HCT116 (cell line): Measurements from ENCODE around the gene INSRR. TPM values are rescaled to one million over a fixed set of nuclear protein-coding genes. Genes with fewer than 3 reads are reported as not detected.

Source experiments
- ATAC-seq: fragments of 200-7000 bp; cut with Tn5 transposase; 2 replicates; pipeline ENCODE4 v1.9.1; 2020; ENCODE audit warnings: mild to moderate bottlenecking, moderate library complexity
- BruUV-seq: library from RNA; stranded (reverse); fragments of 400-500 nt; replicated peaks from 2 replicates; lab custom pipeline; 2021; lab: Mats Ljungman, UMichigan
- CTCF ChIA-PET: fragments of 300-600 bp; sonication (Branson Sonifier 250); formaldehyde crosslinking; loops from one replicate; lab custom pipeline; 2021; ENCODE audit warnings: antibody characterized with exemption; lab: Charles Lee
- POLR2A ChIA-PET: fragments of 300-600, 350-600 bp; sonication (Branson Sonifier 250); formaldehyde crosslinking; loops from one replicate; lab custom pipeline; 2021; ENCODE audit warnings: antibody characterized with exemption; lab: Charles Lee
- RAD21 ChIA-PET, 2 experiments: fragments of 300-600 bp; sonication (Branson Sonifier 250); formaldehyde crosslinking; loops; one replicate each; lab custom pipeline; 2023; ENCODE audit warnings: low total read pairs in 2 of 2; ENCODE audit not compliant: uncharacterized antibody in 2 of 2, unreplicated experiment in 2 of 2, low non-redundant PET in 1 of 2; lab: Charles Lee
- DNase-seq: peaks from one replicate; pipeline ENCODE4 v3.0.0-alpha.2; 2010; ENCODE audit warnings: low read depth, low spot score
- H2AFZ ChIP-seq: fragments of 200-600 bp; shearing (Covaris generic), sonication (generic); 2 replicates; pipeline ENCODE4 v1.6.1; 2017; ENCODE audit warnings: low read depth, mixed run types, mixed read lengths, antibody characterized with exemption, low read length; ENCODE audit not compliant: poor library complexity, severe bottlenecking
- H3K27ac ChIP-seq: 2 replicates; pipeline ENCODE4 v1.5.1; 2012; ENCODE audit warnings: low read depth, low read length
- H3K27me3 ChIP-seq: fragments of 200-600 bp; sonication (generic); 2 replicates; pipeline ENCODE4 v1.6.1; 2016; ENCODE audit warnings: mixed run types, low read length, mixed read lengths; ENCODE audit not compliant: insufficient read depth
- H3K36me3 ChIP-seq, 2 experiments: fragments of 200-500 bp in 1 of 2; fragments of 200-600 bp in 1 of 2; sonication (Bioruptor generic) in 1 of 2; sonication (generic) in 1 of 2; 2 replicates each; pipeline versions ENCODE4 v1.5.1 to v1.6.1; 2014 to 2016; ENCODE audit warnings: low read length in 2 of 2, inconsistent platforms in 1 of 2, mixed read lengths in 1 of 2, mixed run types in 1 of 2; ENCODE audit not compliant: insufficient read depth in 2 of 2, control insufficient read depth in 1 of 2
- H3K4me1 ChIP-seq, 2 experiments: fragments of 200-600 bp in 1 of 2; sonication (generic) in 1 of 2; 2 replicates each; pipeline versions ENCODE4 v1.5.1 to v1.6.1; 2012 to 2017; ENCODE audit warnings: low read length in 2 of 2, inconsistent platforms in 1 of 2, mild to moderate bottlenecking in 1 of 2, mixed read lengths in 1 of 2, mixed run types in 1 of 2, moderate library complexity in 1 of 2; ENCODE audit not compliant: insufficient read depth in 2 of 2, control insufficient read depth in 1 of 2
- H3K4me2 ChIP-seq: fragments of 200-600 bp; sonication (generic); 2 replicates; pipeline ENCODE4 v1.6.1; 2017; ENCODE audit warnings: mixed run types, low read length, mixed read lengths
- H3K4me3 ChIP-seq, 2 experiments: fragments of 200-600 bp in 1 of 2; sonication (generic) in 1 of 2; replicated peaks in 1 of 2; 2 replicates each; pipeline ENCODE4 v1.5.1; 2011 to 2016; ENCODE audit warnings: low read length in 2 of 2, control low read depth in 1 of 2, low read depth in 1 of 2, mild to moderate bottlenecking in 1 of 2, mixed read lengths in 1 of 2, mixed run types in 1 of 2
- H3K79me2 ChIP-seq: fragments of 200-600 bp; sonication (generic); 2 replicates; pipeline ENCODE4 v1.6.1; 2017; ENCODE audit warnings: mild to moderate bottlenecking, mixed run types, low read length, moderate library complexity, mixed read lengths; ENCODE audit not compliant: insufficient read depth
- H3K9ac ChIP-seq: fragments of 200-600 bp; sonication (generic); 2 replicates; pipeline ENCODE4 v1.6.1; 2016; ENCODE audit warnings: low read length, mixed read lengths
- H3K9me2 ChIP-seq: fragments of 200-600 bp; sonication (generic), shearing (Covaris generic); 2 replicates; pipeline ENCODE4 v1.6.1; 2017; ENCODE audit warnings: mixed run types, mild to moderate bottlenecking, moderate library complexity; ENCODE audit not compliant: insufficient read depth
- H3K9me3 ChIP-seq, 2 experiments: fragments of 200-500 bp in 1 of 2; fragments of 200-600 bp in 1 of 2; sonication (Bioruptor generic) in 1 of 2; sonication (generic) in 1 of 2; 2 replicates each; pipeline ENCODE4 v1.6.1; 2014 to 2017; ENCODE audit warnings: low read length in 2 of 2, mixed read lengths in 2 of 2, inconsistent platforms in 1 of 2, low read depth in 1 of 2, mild to moderate bottlenecking in 1 of 2, mixed run types in 1 of 2, moderate library complexity in 1 of 2; ENCODE audit not compliant: control insufficient read depth in 1 of 2, insufficient read depth in 1 of 2
- H4K20me1 ChIP-seq: fragments of 200-600 bp; sonication (generic), shearing (Covaris generic); 2 replicates; pipeline ENCODE4 v1.6.1; 2017; ENCODE audit warnings: mixed run types, mild to moderate bottlenecking, moderate library complexity; ENCODE audit not compliant: insufficient read depth
- SP1 ChIP-seq: IDR thresholded peaks from 2 replicates; pipeline ENCODE4 v1.6.1; 2012; ENCODE audit warnings: low read depth
- intact Hi-C: fragments of 100-400 bp; cut with micrococcal nuclease; formaldehyde crosslinking; loops from 2 replicates; pipeline ENCODE4 v1.10.0; 2022
- total RNA-seq: library from RNA; stranded (reverse); gene quantifications from one replicate; pipeline ENCODE4 v1.2.1, GENCODE V29; 2021; ENCODE audit not compliant: unreplicated experiment
- TF ChIP-seq, protein P1 (sequence below), 3 experiments: fragments of 200-600 bp in 1 of 3; sonication (generic) in 1 of 3; IDR thresholded peaks in 2 of 3; conservative IDR thresholded peaks in 1 of 3; 2 replicates each; pipeline ENCODE4 v1.5.1; 2012 to 2017; ENCODE audit warnings: low read depth in 2 of 3, low read length in 2 of 3, antibody characterized with exemption in 1 of 3, borderline replicate concordance in 1 of 3, control low read depth in 1 of 3, mild to moderate bottlenecking in 1 of 3, mixed read lengths in 1 of 3, mixed run types in 1 of 3, moderate library complexity in 1 of 3; ENCODE audit not compliant: insufficient read depth in 1 of 3
- TF ChIP-seq, protein P2 (sequence below): IDR thresholded peaks from 2 replicates; pipeline ENCODE4 v1.6.1; 2011; ENCODE audit warnings: mild to moderate bottlenecking, low read length, moderate library complexity; ENCODE audit not compliant: insufficient replicate concordance; ENCODE audit errors: extremely low read depth

INSRR gene
- total RNA-seq, 1 experiment from 2014 or later: not detected

DNA sequence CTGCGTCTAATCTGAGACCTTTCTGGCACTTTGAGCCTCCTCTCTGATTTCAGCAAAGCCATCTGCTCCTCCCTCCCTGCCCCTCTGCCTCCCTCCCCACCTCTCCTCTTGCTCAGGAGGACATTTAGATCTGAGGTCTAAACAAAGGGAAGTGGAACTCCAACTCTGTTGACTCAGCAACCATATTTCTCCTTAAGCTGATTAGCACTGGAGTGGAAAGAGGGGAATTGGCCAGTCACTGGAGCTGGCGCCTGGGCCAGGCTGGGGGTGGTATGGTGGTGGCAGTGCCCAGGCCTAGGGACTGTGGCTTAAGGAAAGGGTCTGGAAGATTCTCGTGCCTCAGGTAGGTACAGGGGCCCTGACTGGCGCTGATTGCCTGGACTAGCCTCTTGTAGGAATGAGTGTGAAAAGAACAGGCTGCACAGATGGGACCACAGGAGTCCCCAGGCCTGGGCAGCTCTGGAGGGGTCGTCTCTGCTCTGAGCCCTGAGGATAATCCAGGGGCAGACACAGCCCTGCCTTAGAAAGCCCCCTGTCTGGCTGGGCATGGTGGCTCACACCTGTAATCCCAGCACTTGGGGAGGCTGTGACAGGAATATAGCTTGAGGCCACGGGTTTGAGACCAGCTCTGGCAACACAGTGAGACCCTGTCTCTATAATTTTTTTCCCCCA lies 54.2 kb downstream of the INSRR start:
- ChIA-PET POLR2A (interaction anchor here (1.2 kb wide), 1 partner anchor 9 kb away, joined by 3 read pairs; no protein-coding TSS in a partner anchor), CTCF (no interaction called here), RAD21 (interaction anchor here in 1 of 2 experiments (0.6 kb wide), 1 partner anchor 44 kb away, joined by 4 read pairs; no protein-coding TSS in a partner anchor)
- TF ChIP-seq, protein P1, sequence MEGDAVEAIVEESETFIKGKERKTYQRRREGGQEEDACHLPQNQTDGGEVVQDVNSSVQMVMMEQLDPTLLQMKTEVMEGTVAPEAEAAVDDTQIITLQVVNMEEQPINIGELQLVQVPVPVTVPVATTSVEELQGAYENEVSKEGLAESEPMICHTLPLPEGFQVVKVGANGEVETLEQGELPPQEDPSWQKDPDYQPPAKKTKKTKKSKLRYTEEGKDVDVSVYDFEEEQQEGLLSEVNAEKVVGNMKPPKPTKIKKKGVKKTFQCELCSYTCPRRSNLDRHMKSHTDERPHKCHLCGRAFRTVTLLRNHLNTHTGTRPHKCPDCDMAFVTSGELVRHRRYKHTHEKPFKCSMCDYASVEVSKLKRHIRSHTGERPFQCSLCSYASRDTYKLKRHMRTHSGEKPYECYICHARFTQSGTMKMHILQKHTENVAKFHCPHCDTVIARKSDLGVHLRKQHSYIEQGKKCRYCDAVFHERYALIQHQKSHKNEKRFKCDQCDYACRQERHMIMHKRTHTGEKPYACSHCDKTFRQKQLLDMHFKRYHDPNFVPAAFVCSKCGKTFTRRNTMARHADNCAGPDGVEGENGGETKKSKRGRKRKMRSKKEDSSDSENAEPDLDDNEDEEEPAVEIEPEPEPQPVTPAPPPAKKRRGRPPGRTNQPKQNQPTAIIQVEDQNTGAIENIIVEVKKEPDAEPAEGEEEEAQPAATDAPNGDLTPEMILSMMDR (IDR thresholded peaks at IDR 0.05 in 2 of 3, conservative IDR thresholded peaks at IDR 0.05 in 1 of 3; ENCODE audit: borderline replicate concordance in 1 of 3, insufficient read depth in 1 of 3, low read depth in 2 of 3, low read length in 2 of 3): no peak
- no peak for TF ChIP-seq SP1
- TF ChIP-seq, protein P2, sequence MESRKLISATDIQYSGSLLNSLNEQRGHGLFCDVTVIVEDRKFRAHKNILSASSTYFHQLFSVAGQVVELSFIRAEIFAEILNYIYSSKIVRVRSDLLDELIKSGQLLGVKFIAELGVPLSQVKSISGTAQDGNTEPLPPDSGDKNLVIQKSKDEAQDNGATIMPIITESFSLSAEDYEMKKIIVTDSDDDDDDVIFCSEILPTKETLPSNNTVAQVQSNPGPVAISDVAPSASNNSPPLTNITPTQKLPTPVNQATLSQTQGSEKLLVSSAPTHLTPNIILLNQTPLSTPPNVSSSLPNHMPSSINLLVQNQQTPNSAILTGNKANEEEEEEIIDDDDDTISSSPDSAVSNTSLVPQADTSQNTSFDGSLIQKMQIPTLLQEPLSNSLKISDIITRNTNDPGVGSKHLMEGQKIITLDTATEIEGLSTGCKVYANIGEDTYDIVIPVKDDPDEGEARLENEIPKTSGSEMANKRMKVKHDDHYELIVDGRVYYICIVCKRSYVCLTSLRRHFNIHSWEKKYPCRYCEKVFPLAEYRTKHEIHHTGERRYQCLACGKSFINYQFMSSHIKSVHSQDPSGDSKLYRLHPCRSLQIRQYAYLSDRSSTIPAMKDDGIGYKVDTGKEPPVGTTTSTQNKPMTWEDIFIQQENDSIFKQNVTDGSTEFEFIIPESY: no peak
- Histone ChIP-seq H4K20me1 (no peaks in the 10 kb centered on the region), H3K27ac (no peak overlapping the region), H3K36me3 (peaks cover 10 to 12% of the 10 kb centered on the region in 2 experiments; a peak in 3 of 4 replicates), H3K4me3 (no peak overlapping the region), H3K9me3 (no peaks in the 10 kb centered on the region), H3K4me2 (no peak overlapping the region), H2AFZ (no peak overlapping the region), H3K9me2 (no peaks in the 10 kb centered on the region), H3K27me3 (no peaks in the 10 kb centered on the region), H3K79me2 (no peaks in the 10 kb centered on the region), H3K9ac (no peak overlapping the region), H3K4me1 (no peaks in the 10 kb centered on the region)
- intact Hi-C loops: no loop called here
- DNase-seq (no peak), ATAC-seq (no peak)
- no TSS peak for BruUV-seq
